Measurements from ENCODE around the gene SSH2.

Gene SSH2

GRCh38 chr17:29918922-29919856, 10.8 kb downstream of the SSH2 start:
- Histone ChIP-seq H3K79me2 (ENCODE audit: insufficient read depth, low read length) (peaks cover 97% of the 10 kb centered on the region), H3F3A (ENCODE audit: insufficient read depth) (peaks cover 7% of the 10 kb centered on the region; the same call in 1 of the 2 replicates), H3K36me3 (ENCODE audit: low read length) (peaks cover under 1% of the 10 kb centered on the region; the same call in 1 of the 2 replicates), H3K9me3 (ENCODE audit: insufficient read depth, low read length) (no peaks in the 10 kb centered on the region), H3K27ac (ENCODE audit: low read depth, low read length) (no peak overlapping the region), H3K27me3 (ENCODE audit: low read length) (no peaks in the 10 kb centered on the region), H3K9ac (ENCODE audit: low read length) (no peak overlapping the region), H3K9me2 (replicated peaks; ENCODE audit: insufficient read depth, low read length) (no peaks in the 10 kb centered on the region), H4K20me1 (ENCODE audit: low read depth, low read length) (no peaks in the 10 kb centered on the region), H2AFZ (ENCODE audit: low read depth, low read length, severe bottlenecking) (no peak overlapping the region), H3K4me2 (ENCODE audit: low read depth, low read length, poor library complexity, severe bottlenecking) (no peak overlapping the region), H3K4me3 (ENCODE audit: insufficient read depth, low read length, poor library complexity, severe bottlenecking) (no peak overlapping the region)
- TF ChIP-seq CTCF (IDR thresholded peaks at IDR 0.05; ENCODE audit: insufficient read depth, low read length, poor library complexity, severe bottlenecking) (no peak), EZH2phosphoT487 (conservative IDR thresholded peaks at IDR 0.05; ENCODE audit: low read length) (no peak)

GRCh38 chr17:29918016-29918415, 12.0 kb downstream of the SSH2 start:
- Histone ChIP-seq H2AFZ (ENCODE audit: low read depth, low read length, severe bottlenecking) (no peak overlapping the region), H3K4me3 (ENCODE audit: insufficient read depth, low read length, poor library complexity, severe bottlenecking) (no peak overlapping the region), H3K9ac (ENCODE audit: low read length) (no peak overlapping the region), H3K36me3 (ENCODE audit: low read length) (no peaks in the 10 kb centered on the region), H3K9me3 (ENCODE audit: insufficient read depth, low read length) (no peaks in the 10 kb centered on the region), H3K79me2 (ENCODE audit: insufficient read depth, low read length) (peaks cover 95% of the 10 kb centered on the region), H3F3A (ENCODE audit: insufficient read depth) (peaks cover 7% of the 10 kb centered on the region; the same call in 1 of the 2 replicates), H4K20me1 (ENCODE audit: low read depth, low read length) (no peaks in the 10 kb centered on the region), H3K4me2 (ENCODE audit: low read depth, low read length, poor library complexity, severe bottlenecking) (no peak overlapping the region), H3K27me3 (ENCODE audit: low read length) (no peaks in the 10 kb centered on the region), H3K27ac (ENCODE audit: low read depth, low read length) (no peak overlapping the region), H3K9me2 (replicated peaks; ENCODE audit: insufficient read depth, low read length) (no peaks in the 10 kb centered on the region)
- no peak for TF ChIP-seq EZH2phosphoT487 (conservative IDR thresholded peaks at IDR 0.05; ENCODE audit: low read length)
- no peak for TF ChIP-seq CTCF (IDR thresholded peaks at IDR 0.05; ENCODE audit: insufficient read depth, low read length, poor library complexity, severe bottlenecking)

GRCh38 chr17:29914819-29915537, 15.1 kb downstream of the SSH2 start:
- no peaks in the 10 kb centered on the region for H3K9me3 ChIP-seq (ENCODE audit: insufficient read depth, low read length)
- H3K27ac ChIP-seq (ENCODE audit: low read depth, low read length): peak overlapping the region; percentile 17; the same call in 1 of the 2 replicates
- H3K27me3 ChIP-seq (ENCODE audit: low read length): no peaks in the 10 kb centered on the region
- no peak for TF ChIP-seq EZH2phosphoT487 (conservative IDR thresholded peaks at IDR 0.05; ENCODE audit: low read length)
- no peak for TF ChIP-seq CTCF (IDR thresholded peaks at IDR 0.05; ENCODE audit: insufficient read depth, low read length, poor library complexity, severe bottlenecking)
- peaks cover 95% of the 10 kb centered on the region for H3K79me2 ChIP-seq (ENCODE audit: insufficient read depth, low read length)
- H4K20me1 ChIP-seq (ENCODE audit: low read depth, low read length): peaks cover 6% of the 10 kb centered on the region; the same call in 1 of the 2 replicates
- H2AFZ ChIP-seq (ENCODE audit: low read depth, low read length, severe bottlenecking): no peak overlapping the region
- H3F3A ChIP-seq (ENCODE audit: insufficient read depth): peaks cover 4% of the 10 kb centered on the region; the same call in 1 of the 2 replicates
- H3K9me2 ChIP-seq (replicated peaks; ENCODE audit: insufficient read depth, low read length): no peaks in the 10 kb centered on the region
- no peak overlapping the region for H3K9ac ChIP-seq (ENCODE audit: low read length)
- no peak overlapping the region for H3K4me3 ChIP-seq (ENCODE audit: insufficient read depth, low read length, poor library complexity, severe bottlenecking)
- H3K36me3 ChIP-seq (ENCODE audit: low read length): 0 out of 2 replicates have a peak, but pooled peaks cover 4% of the 10 kb centered on the region
- peak overlapping the region; percentile 0 for H3K4me2 ChIP-seq (ENCODE audit: low read depth, low read length, poor library complexity, severe bottlenecking)

All from SU-DHL-6 (cell line).